ENCODE data around the gene RAPGEF1.
A peak's percentile ranks its signal among the peaks of the same experiment; 100 is the strongest.
"Not testable (repeated sequence)": the region's sequence is repeated elsewhere in the genome, so short reads cannot be mapped to it uniquely, and the experiment has no call there.

RAPGEF1 gene

GRCh38 chr9:131668439-131669268 is 71.2 kb downstream of the RAPGEF1 start:
- peak; percentile 87 for DNase-seq

- no peak for DNase-seq
Measured at GRCh38 chr9:131668057-131668438, 71.8 kb downstream of the RAPGEF1 start.

GRCh38 chr9:131667576-131667975 is 72.3 kb downstream of the RAPGEF1 start:
- DNase-seq = peak; percentile 91

GRCh38 chr9:131666774-131667173 is 73.1 kb downstream of the RAPGEF1 start:
- DNase-seq = no peak

GRCh38 chr9:131666029-131666428 is 73.8 kb downstream of the RAPGEF1 start:
- no peak for DNase-seq

- DNase-seq = no peak
Measured at GRCh38 chr9:131663288-131663687, 76.6 kb downstream of the RAPGEF1 start.

- not testable (repeated sequence) for DNase-seq
Measured at GRCh38 chr9:131662289-131662621, 77.6 kb downstream of the RAPGEF1 start.

GRCh38 chr9:131661568-131662288 is 78.1 kb downstream of the RAPGEF1 start:
- peak; percentile 65 for DNase-seq

GRCh38 chr9:131660466-131661405 is 79.1 kb downstream of the RAPGEF1 start:
- DNase-seq = no peak

GRCh38 chr9:131658377-131659129 is 81.3 kb downstream of the RAPGEF1 start:
- peak; percentile 82 for DNase-seq

GRCh38 chr9:131657940-131658339 is 81.9 kb downstream of the RAPGEF1 start:
- DNase-seq = no peak

GRCh38 chr9:131657456-131657855 is 82.4 kb downstream of the RAPGEF1 start:
- DNase-seq = no peak

GRCh38 chr9:131657037-131657377 is 82.9 kb downstream of the RAPGEF1 start:
- no peak for DNase-seq

GRCh38 chr9:131656356-131657036 is 83.4 kb downstream of the RAPGEF1 start:
- DNase-seq = peak; percentile 75

- not testable (repeated sequence) for DNase-seq
Measured at GRCh38 chr9:131654369-131654768, 85.5 kb downstream of the RAPGEF1 start.

- peak; percentile 60 for DNase-seq
Measured at GRCh38 chr9:131651599-131651998, 88.3 kb downstream of the RAPGEF1 start.

GRCh38 chr9:131651160-131651559 is 88.7 kb downstream of the RAPGEF1 start:
- no peak for DNase-seq

GRCh38 chr9:131650254-131650653 is 89.6 kb downstream of the RAPGEF1 start:
- no peak for DNase-seq

- no peak for DNase-seq
Measured at GRCh38 chr9:131649646-131650045, 90.2 kb downstream of the RAPGEF1 start.

- DNase-seq = peak; percentile 77
Measured at GRCh38 chr9:131645078-131645776, 94.6 kb downstream of the RAPGEF1 start.

GRCh38 chr9:131642496-131643083 is 97.3 kb downstream of the RAPGEF1 start:
- peak; percentile 87 for DNase-seq

Measured in activated CD4-positive, alpha-beta T cell treated with anti-CD3 and anti-CD28 coated beads, Interleukin-2, amount 50 U/mL, for 16 hours (primary cell).